HG02981 (cell line): ENCODE measurements around the gene HDAC7.

Source experiments
- ATAC-seq: cut with Tn5 transposase; IDR thresholded peaks from one replicate; pipeline ENCODE4 v1.9.1; 2021; ENCODE audit warnings: mild to moderate bottlenecking, moderate library complexity; ENCODE audit not compliant: unreplicated experiment

HDAC7 gene

GRCh38 chr12:47782372-47782770, 37.3 kb downstream of the HDAC7 start:
- ATAC-seq: no peak

GRCh38 chr12:47781479-47782371, 38.0 kb downstream of the HDAC7 start:
- no peak for ATAC-seq

GRCh38 chr12:47779943-47780504, 39.7 kb downstream of the HDAC7 start:
- no peak for ATAC-seq

GRCh38 chr12:47779301-47779942, 40.3 kb downstream of the HDAC7 start:
- ATAC-seq: peak; percentile 87

- ATAC-seq: no peak
Measured at GRCh38 chr12:47778881-47779280, 40.8 kb downstream of the HDAC7 start.

GRCh38 chr12:47777741-47778558, 41.8 kb downstream of the HDAC7 start:
- no peak for ATAC-seq

GRCh38 chr12:47777151-47777550, 42.6 kb downstream of the HDAC7 start:
- no peak for ATAC-seq

- ATAC-seq: no peak
Measured at GRCh38 chr12:47776471-47777143, 43.1 kb downstream of the HDAC7 start.

GRCh38 chr12:47775100-47775911, 44.4 kb downstream of the HDAC7 start:
- no peak for ATAC-seq

- ATAC-seq: no peak
Measured at GRCh38 chr12:47774663-47775062, 45.0 kb downstream of the HDAC7 start.

- no peak for ATAC-seq
Measured at GRCh38 chr12:47773858-47774580, 45.7 kb downstream of the HDAC7 start.

GRCh38 chr12:47773062-47773857, 46.4 kb downstream of the HDAC7 start, which contains the start of gene SLC48A1:
Gene SLC48A1, plus strand, starts transcription at chr12:47773238. Its CDS starts 67 bp downstream, at chr12:47773305.
- peak; percentile 76 for ATAC-seq

GRCh38 chr12:47772738-47773061, 47.0 kb downstream of the HDAC7 start:
- ATAC-seq: no peak

- ATAC-seq: no peak
Measured at GRCh38 chr12:47772094-47772660, 47.5 kb downstream of the HDAC7 start.

- no peak for ATAC-seq
Measured at GRCh38 chr12:47771304-47771703, 48.4 kb downstream of the HDAC7 start.

- no peak for ATAC-seq
Measured at GRCh38 chr12:47770086-47770726, 49.5 kb downstream of the HDAC7 start.
